IMR-90 (cell line): ENCODE data around the gene ACTR2. TPM values are rescaled to one million over a fixed set of nuclear protein-coding genes. Genes with fewer than 3 reads are reported as not detected.

ENCODE experiments used
- ATAC-seq: fragments of 200-7000 bp; cut with Tn5 transposase; 2 replicates; pipeline ENCODE4 v1.9.1; 2020; ENCODE audit warnings: low read depth, mild to moderate bottlenecking, moderate library complexity
- BruUV-seq: library from RNA; stranded (reverse); fragments of 400-500 nt; replicated peaks from 2 replicates; lab custom pipeline; 2021; lab: Mats Ljungman, UMichigan
- CTCF ChIA-PET: fragments of 300-600 bp; formaldehyde crosslinking; extraction: SDS; loops from one replicate; lab custom pipeline; 2021; ENCODE audit warnings: antibody characterized with exemption; lab: Yijun Ruan, JAX
- POLR2A ChIA-PET: fragments of 300-600 bp; sonication (Branson Sonifier 250); formaldehyde crosslinking; loops from one replicate; lab custom pipeline; 2022; ENCODE audit warnings: antibody characterized with exemption; ENCODE audit not compliant: unreplicated experiment; lab: Charles Lee
- DNase-seq: peaks from one replicate; pipeline ENCODE4 v3.0.0; 2013
- H2AFZ ChIP-seq: replicated peaks from 2 replicates; pipeline ENCODE3; 2013; ENCODE audit warnings: low read length, mild to moderate bottlenecking; ENCODE audit not compliant: poor library complexity
- H2AK5ac ChIP-seq: 2 replicates; pipeline ENCODE4 v1.6.1; 2013; ENCODE audit warnings: low read depth, low read length, inconsistent platforms
- H2AK9ac ChIP-seq: replicated peaks from 2 replicates; pipeline ENCODE3; 2013; ENCODE audit warnings: mild to moderate bottlenecking, low read depth, low read length, moderate library complexity; ENCODE audit not compliant: poor library complexity
- H2BK120ac ChIP-seq: 2 replicates; pipeline ENCODE4 v1.6.1; 2013; ENCODE audit warnings: low read depth, low read length, inconsistent platforms
- H2BK15ac ChIP-seq: 3 replicates; pipeline ENCODE4 v1.6.1; 2013; ENCODE audit warnings: low read depth, low read length, inconsistent platforms
- H2BK20ac ChIP-seq: 2 replicates; pipeline ENCODE4 v1.6.1; 2013; ENCODE audit warnings: low read depth, mild to moderate bottlenecking, inconsistent platforms, low read length, moderate library complexity
- H2BK5ac ChIP-seq: 2 replicates; pipeline ENCODE4 v1.6.1; 2013; ENCODE audit warnings: mild to moderate bottlenecking, low read depth, low read length, inconsistent platforms; ENCODE audit not compliant: poor library complexity, severe bottlenecking
- H3K14ac ChIP-seq: replicated peaks from 2 replicates; pipeline ENCODE4 v1.6.1; 2013; ENCODE audit warnings: low read depth, low read length, inconsistent platforms
- H3K18ac ChIP-seq: 2 replicates; pipeline ENCODE4 v1.6.1; 2013; ENCODE audit warnings: low read depth, low read length, control low read depth
- H3K23ac ChIP-seq: 2 replicates; pipeline ENCODE4 v1.6.1; 2013; ENCODE audit warnings: low read depth, low read length, inconsistent platforms
- H3K27ac ChIP-seq: 2 replicates; pipeline ENCODE4 v1.5.1; 2013; ENCODE audit warnings: mild to moderate bottlenecking, control low read depth, low read length; ENCODE audit not compliant: insufficient read depth
- H3K27me3 ChIP-seq: 2 replicates; pipeline ENCODE4 v1.6.1; 2013; ENCODE audit warnings: low read length; ENCODE audit not compliant: control insufficient read depth, insufficient read depth
- H3K36me3 ChIP-seq: 2 replicates; pipeline ENCODE4 v1.6.1; 2013; ENCODE audit warnings: low read length, mixed read lengths; ENCODE audit not compliant: control insufficient read depth, insufficient read depth
- H3K4ac ChIP-seq: 2 replicates; pipeline ENCODE4 v1.6.1; 2013; ENCODE audit warnings: low read depth, low read length, inconsistent platforms
- H3K4me1 ChIP-seq: 2 replicates; pipeline ENCODE4 v1.6.1; 2013; ENCODE audit warnings: low read length, mixed read lengths; ENCODE audit not compliant: control insufficient read depth, insufficient read depth
- H3K4me2 ChIP-seq: 2 replicates; pipeline ENCODE4 v1.6.1; 2013; ENCODE audit warnings: low read depth, mild to moderate bottlenecking, control low read depth, low read length, moderate library complexity
- H3K4me3 ChIP-seq: 2 replicates; pipeline ENCODE4 v1.5.1; 2013; ENCODE audit warnings: low read depth, mild to moderate bottlenecking, control low read depth, low read length, moderate library complexity; ENCODE audit not compliant: insufficient read depth
- H3K56ac ChIP-seq: 2 replicates; pipeline ENCODE4 v1.6.1; 2013; ENCODE audit warnings: low read length, inconsistent platforms; ENCODE audit not compliant: insufficient read depth; ENCODE audit errors: extremely low read depth
- H3K79me1 ChIP-seq, 2 experiments: 2 replicates each; pipeline ENCODE4 v1.6.1; 2013; ENCODE audit warnings: low read length in 2 of 2, inconsistent platforms in 1 of 2, low read depth in 1 of 2
- H3K9ac ChIP-seq: 2 replicates; pipeline ENCODE4 v1.6.1; 2013; ENCODE audit warnings: low read depth, low read length, control low read depth
- H3K9me1 ChIP-seq: 2 replicates; pipeline ENCODE4 v1.6.1; 2013; ENCODE audit warnings: low read length, inconsistent platforms; ENCODE audit not compliant: insufficient read depth
- H3K9me3 ChIP-seq: 2 replicates; pipeline ENCODE4 v1.6.1; 2013; ENCODE audit warnings: low read length; ENCODE audit not compliant: control insufficient read depth, insufficient read depth
- H4K20me1 ChIP-seq: 2 replicates; pipeline ENCODE4 v1.6.1; 2013; ENCODE audit warnings: low read length, inconsistent platforms; ENCODE audit not compliant: insufficient read depth
- H4K5ac ChIP-seq: 2 replicates; pipeline ENCODE4 v1.6.1; 2013; ENCODE audit warnings: mild to moderate bottlenecking, low read depth, low read length, control low read depth
- H4K8ac ChIP-seq, 2 experiments: 2 replicates each; pipeline ENCODE4 v1.6.1; 2013; ENCODE audit warnings: low read depth in 2 of 2, low read length in 2 of 2, control low read depth in 1 of 2, inconsistent platforms in 1 of 2
- H4K91ac ChIP-seq: 2 replicates; pipeline ENCODE4 v1.6.1; 2013; ENCODE audit warnings: low read depth, low read length, inconsistent platforms; ENCODE audit not compliant: insufficient read depth
- FOS ChIP-seq: fragments of 150-350 bp; IDR thresholded peaks from 2 replicates; pipeline ENCODE4 v1.6.1; 2016; ENCODE audit warnings: low read depth, low read length
- MAFK ChIP-seq: IDR thresholded peaks from 2 replicates; pipeline ENCODE4 v1.6.1; 2012; ENCODE audit warnings: low read depth, low read length, improper control_type of control experiment
- NFE2L2 ChIP-seq: fragments of 150-350 bp; IDR thresholded peaks from 2 replicates; pipeline ENCODE4 v1.6.1; 2016; ENCODE audit warnings: low read depth, mild to moderate bottlenecking, low read length
- POLR2A ChIP-seq: IDR thresholded peaks from 2 replicates; pipeline ENCODE4 v1.6.1; 2012; ENCODE audit warnings: mild to moderate bottlenecking, low read depth, low read length
- SMC3 ChIP-seq: fragments of 150-350 bp; IDR thresholded peaks from 2 replicates; pipeline ENCODE4 v1.6.1; 2016; ENCODE audit warnings: low read depth, mild to moderate bottlenecking, antibody characterized with exemption, low read length, moderate library complexity
- WGBS, 2 experiments: methylation state at CpG; one replicate each; pipeline versions ENCODE4 v1.1.5 to v1.1.7; 2013; ENCODE audit warnings: missing lambda C conversion rate in 2 of 2; ENCODE audit not compliant: insufficient read length in 1 of 2; ENCODE audit errors: extremely low coverage in 2 of 2; 5-methylcytosine and 5-hydroxymethylcytosine counted together
- dilution Hi-C: fragments of 300-500 bp; cut with HindIII; formaldehyde crosslinking; loops from one replicate; pipeline ENCODE4 v1.14.3; 2018; ENCODE audit warnings: low sequenced_read_pairs; ENCODE audit not compliant: unreplicated experiment
- in situ Hi-C: fragments of 300-500 bp; cut with MboI; formaldehyde crosslinking; loops from 3 replicates; pipeline ENCODE4 v1.14.3; 2019; ENCODE audit warnings: low sequenced_read_pairs, inconsistent platforms, mixed read lengths
- intact Hi-C: fragments of 100-400 bp; cut with micrococcal nuclease; formaldehyde crosslinking; loops from 2 replicates; pipeline ENCODE4 v1.10.0; 2022
- polyA plus RNA-seq, 3 experiments: library from polyadenylated mRNA; depleted of rRNA; stranded (reverse); fragments of >200 nt; gene quantifications; 2 replicates each; pipeline ENCODE4 v1.2.3, GENCODE V29; 2012; ENCODE audit warnings: low replicate concordance in 1 of 3
- total RNA-seq: library from RNA; depleted of rRNA; stranded (reverse); fragments of >200 nt; gene quantifications from 2 replicates; pipeline ENCODE4 v1.2.3, GENCODE V29; 2012
- TF ChIP-seq, protein P1 (sequence below): fragments of 150-350 bp; IDR thresholded peaks from 2 replicates; pipeline ENCODE4 v1.6.1; 2017; ENCODE audit warnings: mild to moderate bottlenecking, antibody characterized with exemption, low read length, low read depth

ACTR2 gene
- total and polyA plus RNA-seq, 2 of the 4 experiments (the other 2 are of a cell fraction): 141 to 205 TPM

DNA sequence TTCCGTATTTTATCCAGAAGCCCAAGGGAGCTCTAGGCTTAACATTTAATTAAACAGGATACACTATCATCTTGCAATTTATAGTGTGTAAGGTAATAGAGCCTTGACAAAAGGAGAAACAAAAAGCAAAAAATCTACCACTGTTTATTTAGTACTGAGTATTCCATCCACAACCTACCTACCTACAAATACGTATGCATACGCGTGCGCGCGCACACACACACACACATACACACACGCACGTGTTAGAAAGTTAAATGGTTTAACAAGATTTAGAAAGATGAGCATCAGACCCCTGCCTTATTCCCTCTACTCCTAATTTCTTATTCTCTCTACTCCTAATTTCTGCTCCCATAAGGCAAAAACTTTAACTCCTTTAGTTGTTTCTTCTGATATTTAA lies 14.6 kb upstream of the ACTR2 start:
- DNase-seq: no peak
- Histone ChIP-seq H3K36me3 (no peaks in the 10 kb centered on the region), H4K91ac (no peak overlapping the region), H3K23ac (no peak overlapping the region), H3K27ac (no peak overlapping the region), H2AK9ac (no peak overlapping the region), H3K4me1 (no peaks in the 10 kb centered on the region), H3K4me2 (no peak overlapping the region), H3K4me3 (no peak overlapping the region), H2AFZ (no peak overlapping the region), H3K18ac (no peak overlapping the region), H4K5ac (no peak overlapping the region), H2AK5ac (no peak overlapping the region), H3K56ac (no peak overlapping the region), H2BK15ac (no peak overlapping the region), H3K9me3 (no peaks in the 10 kb centered on the region), H3K4ac (no peak overlapping the region), H3K27me3 (no peaks in the 10 kb centered on the region), H3K79me1 (no peaks in the 10 kb centered on the region), H2BK20ac (no peak overlapping the region), H2BK120ac (no peak overlapping the region), H3K9me1 (no peaks in the 10 kb centered on the region), H3K14ac (no peak overlapping the region), H3K9ac (no peak overlapping the region), H2BK5ac (no peak overlapping the region), H4K8ac (no peak overlapping the region), H4K20me1 (no peaks in the 10 kb centered on the region)
- ATAC-seq: no peak
- CTCF ChIA-PET: no interaction called here
- dilution Hi-C loops: no loop called here
- BruUV-seq: no TSS peak
- 90% methylated on average over 2 of the region's 9 CpGs; no CpG with 5 or more reads in 1 of the 2 experiments for WGBS, 2 experiments
- POLR2A ChIA-PET: no interaction called here
- TF ChIP-seq NFE2L2 (no peak), POLR2A (no peak), MAFK (no peak), FOS (no peak), SMC3 (no peak)
- TF ChIP-seq, protein P1, sequence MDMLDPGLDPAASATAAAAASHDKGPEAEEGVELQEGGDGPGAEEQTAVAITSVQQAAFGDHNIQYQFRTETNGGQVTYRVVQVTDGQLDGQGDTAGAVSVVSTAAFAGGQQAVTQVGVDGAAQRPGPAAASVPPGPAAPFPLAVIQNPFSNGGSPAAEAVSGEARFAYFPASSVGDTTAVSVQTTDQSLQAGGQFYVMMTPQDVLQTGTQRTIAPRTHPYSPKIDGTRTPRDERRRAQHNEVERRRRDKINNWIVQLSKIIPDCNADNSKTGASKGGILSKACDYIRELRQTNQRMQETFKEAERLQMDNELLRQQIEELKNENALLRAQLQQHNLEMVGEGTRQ: no peak
- intact Hi-C loops: no loop called here
- in situ Hi-C loops: no loop called here
